ENCODE data around the gene FGF22.

DNA sequence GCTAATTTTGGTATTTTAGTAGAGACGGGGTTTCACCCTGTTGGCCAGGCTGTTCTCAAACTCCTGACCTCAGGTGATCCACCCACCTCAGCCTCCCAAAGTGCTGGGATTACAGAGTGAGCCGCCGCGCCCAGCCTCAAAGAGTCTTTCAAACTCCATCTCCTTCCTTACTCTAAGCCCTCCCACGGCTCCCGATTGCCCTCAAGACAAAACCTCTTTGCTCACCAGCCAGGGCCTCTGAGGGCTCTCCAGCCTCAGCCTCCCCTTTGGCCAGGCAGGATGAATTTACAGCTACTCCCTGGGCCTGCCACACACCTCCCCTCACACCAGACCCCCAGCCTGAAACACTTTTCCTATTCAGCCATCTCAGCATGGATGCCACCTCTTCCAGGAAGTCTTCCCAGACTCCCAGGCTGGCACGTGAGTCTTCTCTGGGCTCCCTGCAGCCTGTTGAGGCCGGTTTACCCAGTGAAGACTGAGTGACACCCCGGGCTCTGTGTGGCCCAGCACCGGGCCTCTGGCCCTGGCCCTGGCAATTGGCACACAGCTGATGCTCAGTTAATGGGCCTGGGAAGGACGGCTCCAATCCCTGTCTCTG, 48.0 kb downstream of the FGF22 start:
- TF ChIP-seq CTCF (IDR thresholded peaks at IDR 0.05) = no peak
- TF ChIP-seq EP300 (IDR thresholded peaks at IDR 0.05) = no peak

Data from ovary (tissue), 3 donors.